ENCODE results near the gene CACNA1C.

Gene CACNA1C

GRCh38 chr12:2466211-2466610 is 413.4 kb downstream of the CACNA1C start:
- no peak overlapping the region for H3K4me3 ChIP-seq (ENCODE audit: low read depth, low read length)
- no peak for TF ChIP-seq CTCF (IDR thresholded peaks at IDR 0.05; ENCODE audit: low read depth, low read length, missing control alignments)
- DNase-seq (ENCODE audit: low read depth), result no peak
- in situ Hi-C loops (cut with HindIII; ENCODE audit: low sequenced_read_pairs), result no loop called here

DNA sequence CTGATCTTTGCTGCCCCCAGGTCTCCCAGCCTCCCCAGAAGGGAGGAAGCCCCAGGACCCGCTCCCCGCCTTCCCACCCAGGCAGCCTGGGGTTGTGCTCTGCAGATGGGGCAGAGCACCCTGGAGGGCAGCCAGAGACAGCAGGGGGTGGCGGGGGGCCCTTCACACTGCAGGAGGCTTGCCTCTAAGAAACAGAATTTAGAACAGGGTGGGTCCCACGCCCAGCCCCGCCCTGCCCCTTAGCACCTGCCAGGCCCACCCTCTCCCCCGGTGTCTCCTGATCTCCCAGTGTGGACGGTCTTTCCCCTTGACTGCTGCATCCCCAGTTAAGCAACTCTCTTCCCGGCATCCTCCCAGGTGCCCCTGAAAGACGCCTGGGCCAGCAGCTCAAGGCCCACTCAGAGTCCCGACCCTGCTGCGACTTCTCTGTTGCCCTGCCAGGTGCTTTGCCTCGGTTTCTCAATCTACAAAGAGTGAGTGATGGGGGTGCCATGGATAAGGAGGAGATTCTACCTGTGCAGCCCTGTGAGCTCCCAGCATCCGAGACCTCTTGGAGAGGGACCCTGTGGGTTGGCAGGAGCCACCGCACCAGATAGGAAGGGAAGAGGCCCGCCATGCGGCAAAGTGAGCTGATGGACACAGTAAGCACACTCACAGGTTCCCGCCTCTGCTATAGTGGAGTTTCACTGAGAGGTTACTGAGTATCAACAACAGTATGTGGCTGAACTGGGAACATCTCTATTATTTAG is 414.8 kb downstream of the CACNA1C start:
- TF ChIP-seq CTCF (IDR thresholded peaks at IDR 0.05; ENCODE audit: low read depth, low read length, missing control alignments), result no peak
- in situ Hi-C loops (cut with HindIII; ENCODE audit: low sequenced_read_pairs), result no loop called here
- DNase-seq (ENCODE audit: low read depth), result no peak
- H3K4me3 ChIP-seq (ENCODE audit: low read depth, low read length), result no peak overlapping the region

DNA sequence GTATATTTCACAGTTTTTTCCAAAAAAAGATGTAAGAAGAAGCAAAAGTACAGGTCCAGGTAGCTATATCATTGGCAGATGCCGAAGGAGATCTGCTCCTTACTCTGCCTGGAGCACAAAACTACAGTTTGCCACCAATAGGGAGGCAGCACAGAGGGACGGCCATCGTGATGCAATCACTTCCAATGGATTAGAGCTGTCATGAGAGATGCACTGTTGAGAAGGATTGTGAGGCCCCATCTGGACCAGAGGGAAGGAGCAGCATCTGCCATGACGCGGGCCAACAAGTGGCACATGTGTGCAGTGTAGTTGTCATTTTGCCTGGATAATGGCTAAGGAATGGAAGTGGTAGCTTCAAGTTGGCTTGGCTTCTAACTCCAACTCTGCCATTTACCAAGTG is 423.2 kb downstream of the CACNA1C start:
- TF ChIP-seq CTCF (IDR thresholded peaks at IDR 0.05; ENCODE audit: low read depth, low read length, missing control alignments), result no peak
- in situ Hi-C loops (cut with HindIII; ENCODE audit: low sequenced_read_pairs), result no loop called here
- no peak for DNase-seq (ENCODE audit: low read depth)
- no peak overlapping the region for H3K4me3 ChIP-seq (ENCODE audit: low read depth, low read length)

DNA sequence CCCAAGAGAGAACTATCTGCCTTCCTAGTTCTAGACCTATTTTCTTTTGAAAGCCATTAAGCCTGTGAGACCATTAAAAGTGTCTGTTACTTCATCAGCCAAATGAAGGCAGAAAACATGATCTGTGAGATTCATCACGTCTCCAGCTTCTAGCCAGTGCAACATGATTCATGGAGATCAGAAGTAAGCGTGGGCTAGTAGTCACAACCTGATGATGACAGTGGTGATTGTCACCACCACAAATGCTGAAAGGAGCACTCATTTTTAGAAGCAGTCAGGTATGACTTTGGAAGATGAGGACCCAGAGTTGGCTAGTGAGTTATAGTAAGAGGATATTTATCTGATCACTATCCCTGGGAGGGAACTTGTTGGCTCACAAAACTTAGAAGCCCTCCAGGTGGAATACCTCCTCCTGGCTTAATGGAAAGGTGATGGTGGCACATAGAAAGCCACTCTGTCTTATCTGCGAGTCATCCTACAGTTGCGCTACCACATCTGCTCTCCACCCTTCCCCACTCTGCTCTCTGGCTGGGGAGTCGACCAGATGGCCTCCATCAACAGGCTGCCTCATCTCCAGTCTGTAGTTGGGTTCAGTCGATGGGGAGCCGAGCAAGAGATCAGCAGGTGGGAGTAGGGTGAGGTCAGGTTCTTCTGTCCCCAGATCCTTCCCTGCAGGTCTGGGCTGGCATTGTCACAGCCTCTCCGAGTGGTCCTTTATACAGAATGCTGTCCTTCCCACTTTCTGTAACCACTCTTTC is 424.4 kb downstream of the CACNA1C start:
- in situ Hi-C loops (cut with HindIII; ENCODE audit: low sequenced_read_pairs), result no loop called here
- DNase-seq (ENCODE audit: low read depth), result no peak
- no peak for TF ChIP-seq CTCF (IDR thresholded peaks at IDR 0.05; ENCODE audit: low read depth, low read length, missing control alignments)
- no peak overlapping the region for H3K4me3 ChIP-seq (ENCODE audit: low read depth, low read length)

GRCh38 chr12:2479851-2480535 is 427.2 kb downstream of the CACNA1C start:
- no peak for TF ChIP-seq CTCF (IDR thresholded peaks at IDR 0.05; ENCODE audit: low read depth, low read length, missing control alignments)
- DNase-seq (ENCODE audit: low read depth), result no peak
- no peak overlapping the region for H3K4me3 ChIP-seq (ENCODE audit: low read depth, low read length)
- in situ Hi-C loops (cut with HindIII; ENCODE audit: low sequenced_read_pairs), result no loop called here

DNA sequence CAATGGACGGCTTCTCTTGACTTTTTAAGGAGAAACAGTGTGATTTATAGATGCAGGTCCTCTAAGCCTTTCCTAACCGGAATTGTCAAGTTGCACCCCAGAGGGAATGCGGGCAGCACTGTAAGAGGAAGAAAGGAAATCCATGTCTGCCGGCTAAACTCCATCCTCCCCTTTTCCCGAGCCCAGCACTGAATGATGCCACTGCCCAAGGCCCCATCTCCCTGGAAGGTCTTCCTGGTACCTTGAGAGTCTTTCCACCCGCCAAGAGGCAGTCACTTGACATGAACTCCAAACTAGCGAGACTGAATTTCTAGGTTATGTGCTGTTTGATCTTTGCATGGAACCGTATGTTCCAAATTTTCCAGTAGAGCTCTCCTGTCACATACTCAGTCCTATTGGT is 428.6 kb downstream of the CACNA1C start:
- DNase-seq (ENCODE audit: low read depth), result no peak
- TF ChIP-seq CTCF (IDR thresholded peaks at IDR 0.05; ENCODE audit: low read depth, low read length, missing control alignments), result no peak
- in situ Hi-C loops (cut with HindIII; ENCODE audit: low sequenced_read_pairs), result no loop called here
- H3K4me3 ChIP-seq (ENCODE audit: low read depth, low read length), result no peak overlapping the region
